ENCODE results near the gene NISCH. TPM values are rescaled to one million over a fixed set of nuclear protein-coding genes. Genes with fewer than 3 reads are reported as not detected.

The NISCH gene
- total and polyA plus RNA-seq, 2 experiments from 2014 or later = 18.4 to 76.4 TPM

GRCh38 chr3:52528586-52529375 lies 73.4 kb downstream of the NISCH start:
- Histone ChIP-seq H3K4me2 (no peak overlapping the region), H3F3A (replicated peaks; ENCODE audit: low read depth) (no peaks in the 10 kb centered on the region), H2AFZ (no peak overlapping the region), H3K4me1 (ENCODE audit: insufficient read depth) (peaks cover 13% of the 10 kb centered on the region), H3K27ac (ENCODE audit: low read depth) (no peak overlapping the region), H3K4me3 (no peak overlapping the region), H3K9me2 (ENCODE audit: insufficient read depth) (no peaks in the 10 kb centered on the region), H3K36me3 (ENCODE audit: insufficient read depth) (peaks cover 10% of the 10 kb centered on the region; the same call in 1 of the 2 replicates), H4K20me1 (replicated peaks; ENCODE audit: insufficient read depth) (peaks cover 16% of the 10 kb centered on the region), H3K79me2 (replicated peaks; ENCODE audit: insufficient read depth) (peaks cover 31% of the 10 kb centered on the region), H3K27me3 (ENCODE audit: insufficient read depth) (no peaks in the 10 kb centered on the region)
- no peak for DNase-seq (ENCODE audit: low spot score)
- H3K27me3 Mint-ChIP-seq (ENCODE audit: insufficient read depth, low read depth, poor library complexity) = peaks cover 8% of the 10 kb centered on the region
- no peak overlapping the region for H3K27ac Mint-ChIP-seq
- TF ChIP-seq NANOG (IDR thresholded peaks at IDR 0.05; ENCODE audit: borderline replicate concordance) (no peak), CTCF (conservative IDR thresholded peaks at IDR 0.05; ENCODE audit: low read depth in 2 of 2) (0 out of 4 replicates have a peak, but pooled peaks of 1 of the 2 experiments have one; percentile 12)
- H3K4me1 Mint-ChIP-seq = peaks cover 10% of the 10 kb centered on the region; the same call in 2 of the 3 replicates
- H3K9me3 Mint-ChIP-seq = no peaks in the 10 kb centered on the region
- peaks cover 52% of the 10 kb centered on the region for H3K36me3 Mint-ChIP-seq (ENCODE audit: low read depth)
- H3K4me3 Mint-ChIP-seq = no peak overlapping the region
- ATAC-seq = no peak

GRCh38 chr3:52529376-52530333 lies 74.3 kb downstream of the NISCH start:
- Mint-ChIP-seq H3K36me3 (ENCODE audit: low read depth) (peaks cover 44% of the 10 kb centered on the region), H3K4me1 (peaks cover 14% of the 10 kb centered on the region), H3K27ac (no peak overlapping the region), H3K9me3 (no peaks in the 10 kb centered on the region), H3K4me3 (no peak overlapping the region), H3K27me3 (ENCODE audit: insufficient read depth, low read depth, poor library complexity) (peaks cover 8% of the 10 kb centered on the region)
- Histone ChIP-seq H4K20me1 (replicated peaks; ENCODE audit: insufficient read depth) (peaks cover 16% of the 10 kb centered on the region), H3K4me3 (no peak overlapping the region), H3K27me3 (ENCODE audit: insufficient read depth) (no peaks in the 10 kb centered on the region), H3K36me3 (ENCODE audit: insufficient read depth) (peaks cover 10% of the 10 kb centered on the region; the same call in 1 of the 2 replicates), H3K79me2 (replicated peaks; ENCODE audit: insufficient read depth) (peaks cover 31% of the 10 kb centered on the region), H3K4me1 (ENCODE audit: insufficient read depth) (peaks cover 13% of the 10 kb centered on the region), H3K9me2 (ENCODE audit: insufficient read depth) (no peaks in the 10 kb centered on the region), H3K27ac (ENCODE audit: low read depth) (no peak overlapping the region), H2AFZ (no peak overlapping the region), H3K4me2 (no peak overlapping the region), H3F3A (replicated peaks; ENCODE audit: low read depth) (peaks cover 6% of the 10 kb centered on the region)
- no peak for ATAC-seq
- DNase-seq (ENCODE audit: low spot score) = no peak
- no peak for TF ChIP-seq REST (IDR thresholded peaks at IDR 0.05; ENCODE audit: unreplicated experiment)
- TF ChIP-seq ETS1 (IDR thresholded peaks at IDR 0.05) = no peak
- TF ChIP-seq CREB1 (CRISPR knock-in tag; IDR thresholded peaks at IDR 0.05; ENCODE audit: low read depth) = no peak
- TF ChIP-seq NANOG (IDR thresholded peaks at IDR 0.05; ENCODE audit: borderline replicate concordance) = no peak
- no peak for TF ChIP-seq JUNB (IDR thresholded peaks at IDR 0.05; ENCODE audit: unreplicated experiment)

Measured in GM23338 (cell line).